Limb (tissue), 2 donors: Measurements from ENCODE around the gene ERBB2.
"Not testable (repeated sequence)": the region's sequence is repeated elsewhere in the genome, so short reads cannot be mapped to it uniquely, and the experiment has no call there.

Source experiments
- DNase-seq, 2 donors: peaks; one replicate each; pipeline ENCODE4 v3.0.0-alpha.2; 2016; ENCODE audit errors: extremely low spot score in 2 of 2

Gene ERBB2

DNA sequence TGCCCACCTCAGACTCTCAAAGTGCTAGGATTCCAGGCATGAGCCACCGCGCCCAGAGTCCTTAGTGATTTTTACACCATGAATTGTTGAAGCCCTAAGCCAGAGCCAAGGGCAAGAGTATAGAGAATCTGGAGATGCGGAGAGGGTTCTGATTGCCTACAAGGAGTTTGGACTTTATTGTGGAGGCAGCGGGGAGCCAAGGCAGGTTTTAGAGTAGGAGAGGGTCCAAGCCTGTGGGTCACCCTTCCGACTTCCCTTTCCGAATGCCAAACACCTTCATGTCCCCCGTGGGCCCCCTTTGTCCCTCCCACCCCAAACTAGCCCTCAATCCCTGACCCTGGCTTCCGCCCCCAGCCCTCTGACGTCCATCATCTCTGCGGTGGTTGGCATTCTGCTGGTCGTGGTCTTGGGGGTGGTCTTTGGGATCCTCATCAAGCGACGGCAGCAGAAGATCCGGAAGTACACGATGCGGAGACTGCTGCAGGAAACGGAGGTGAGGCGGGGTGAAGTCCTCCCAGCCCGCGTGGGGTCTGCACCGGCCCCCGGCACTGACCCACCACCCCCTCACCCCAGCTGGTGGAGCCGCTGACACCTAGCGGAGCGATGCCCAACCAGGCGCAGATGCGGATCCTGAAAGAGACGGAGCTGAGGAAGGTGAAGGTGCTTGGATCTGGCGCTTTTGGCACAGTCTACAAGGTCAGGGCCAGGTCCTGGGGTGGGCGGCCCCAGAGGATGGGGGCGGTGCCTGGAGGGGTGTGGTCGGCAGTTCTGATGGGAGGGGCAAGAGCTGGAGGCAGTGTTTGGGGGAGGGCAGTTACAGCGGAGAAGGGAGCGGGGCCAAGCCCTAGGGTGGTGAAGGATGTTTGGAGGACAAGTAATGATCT lies 23.3 kb downstream of the ERBB2 start:
- DNase-seq: no peak

GRCh38 chr17:39724731-39725130 lies 24.9 kb downstream of the ERBB2 start:
- DNase-seq: no peak

DNA sequence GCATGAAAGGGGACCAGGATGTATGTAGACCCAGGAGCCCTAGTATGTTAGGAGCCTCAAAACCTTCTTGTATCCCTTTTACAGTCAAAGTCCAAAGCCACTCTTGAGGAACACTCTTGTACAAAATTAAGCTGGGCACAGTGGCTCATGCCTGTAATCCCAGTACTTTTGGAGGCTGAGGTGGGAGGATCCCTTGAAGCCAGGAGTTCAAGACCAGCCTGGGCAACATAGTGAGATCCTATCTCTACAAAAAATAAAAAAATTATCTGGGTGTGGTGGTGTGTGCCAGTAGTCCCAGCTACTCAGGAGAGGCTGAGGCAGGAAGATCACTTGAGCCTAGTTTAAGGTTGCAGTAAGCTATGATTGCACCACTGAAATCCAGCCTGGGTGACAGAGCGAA lies 26.1 kb downstream of the ERBB2 start:
- DNase-seq: not testable (repeated sequence)

- DNase-seq: no peak
Measured at GRCh38 chr17:39726617-39727016, 26.8 kb downstream of the ERBB2 start.

- DNase-seq: no peak
Measured at GRCh38 chr17:39727556-39727955, 27.7 kb downstream of the ERBB2 start.

DNA sequence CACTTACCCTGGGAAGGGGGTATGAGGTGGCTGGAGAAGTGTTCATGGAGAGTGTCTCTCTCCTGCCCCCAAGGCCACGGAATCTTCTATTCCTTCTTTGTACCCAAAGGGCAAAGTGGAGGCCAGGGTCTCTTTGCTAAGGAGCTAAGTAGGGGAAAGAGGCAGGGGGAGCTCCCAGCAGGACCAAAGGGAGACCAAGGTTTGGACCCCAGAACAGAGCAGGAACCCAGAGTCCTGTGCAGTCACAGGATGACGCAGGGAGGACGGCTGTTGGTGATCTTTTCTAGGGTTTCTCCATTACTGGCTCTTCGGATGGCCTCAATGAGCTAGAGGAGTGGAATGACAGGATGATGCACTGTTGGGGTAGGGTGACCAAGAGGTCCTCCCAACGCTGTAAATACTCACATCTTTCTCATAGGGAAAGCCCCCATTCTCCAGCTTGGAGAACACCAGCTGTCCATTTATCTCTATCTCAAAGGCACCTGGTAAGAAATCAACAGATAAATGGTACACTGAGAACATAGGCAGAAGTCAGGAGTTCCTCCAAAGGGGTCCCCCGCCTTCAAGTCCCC lies 29.5 kb downstream of the ERBB2 start:
- no peak for DNase-seq

- DNase-seq: peak; percentile 87 to 96
Measured at GRCh38 chr17:39730095-39730921, 30.4 kb downstream of the ERBB2 start, which contains the start of gene MIEN1. Gene MIEN1, minus strand, starts transcription at chr17:39730532. Its CDS starts 37 bp downstream, at chr17:39730495.

DNA sequence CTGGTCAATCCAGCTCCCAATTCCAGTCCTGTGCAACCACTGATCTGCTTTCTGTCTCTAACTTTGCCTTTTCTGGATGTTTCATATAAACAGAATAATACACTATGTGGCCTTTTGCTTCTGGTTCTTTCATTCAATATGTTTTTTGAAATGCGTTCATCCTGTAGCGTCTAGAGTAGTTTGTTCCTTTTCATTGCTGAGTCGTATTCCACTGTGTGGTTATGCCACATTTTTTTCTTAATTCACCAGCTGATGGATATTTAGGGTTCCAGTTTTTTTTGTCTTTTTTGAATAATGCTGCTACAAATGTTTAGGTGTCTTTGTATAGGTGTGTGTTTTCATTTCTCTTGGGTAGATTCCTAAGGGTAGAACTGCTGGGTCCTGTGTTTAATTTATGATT lies 32.7 kb downstream of the ERBB2 start:
- DNase-seq: no peak

DNA sequence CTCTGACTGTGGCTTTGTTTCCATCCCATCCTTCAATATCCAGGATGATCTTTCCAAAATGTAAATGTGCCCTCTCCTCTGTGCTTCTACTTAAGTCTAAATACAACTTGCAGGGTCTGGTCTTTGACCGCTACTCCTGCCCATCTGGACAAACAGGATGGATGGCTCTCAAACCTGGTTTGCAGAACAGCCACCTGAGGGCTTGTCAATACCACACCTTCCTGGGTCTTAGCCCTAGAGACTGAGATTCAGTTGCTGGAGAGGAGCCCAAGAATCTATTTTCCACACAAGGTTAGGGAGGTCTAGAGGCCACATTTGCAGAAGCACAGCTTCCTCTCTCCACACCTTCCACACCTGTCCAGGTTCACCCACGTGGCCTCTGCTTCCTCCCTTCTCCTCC lies 36.0 kb downstream of the ERBB2 start:
- no peak for DNase-seq

- DNase-seq: no peak
Measured at GRCh38 chr17:39736319-39737165, 36.7 kb downstream of the ERBB2 start.

DNA sequence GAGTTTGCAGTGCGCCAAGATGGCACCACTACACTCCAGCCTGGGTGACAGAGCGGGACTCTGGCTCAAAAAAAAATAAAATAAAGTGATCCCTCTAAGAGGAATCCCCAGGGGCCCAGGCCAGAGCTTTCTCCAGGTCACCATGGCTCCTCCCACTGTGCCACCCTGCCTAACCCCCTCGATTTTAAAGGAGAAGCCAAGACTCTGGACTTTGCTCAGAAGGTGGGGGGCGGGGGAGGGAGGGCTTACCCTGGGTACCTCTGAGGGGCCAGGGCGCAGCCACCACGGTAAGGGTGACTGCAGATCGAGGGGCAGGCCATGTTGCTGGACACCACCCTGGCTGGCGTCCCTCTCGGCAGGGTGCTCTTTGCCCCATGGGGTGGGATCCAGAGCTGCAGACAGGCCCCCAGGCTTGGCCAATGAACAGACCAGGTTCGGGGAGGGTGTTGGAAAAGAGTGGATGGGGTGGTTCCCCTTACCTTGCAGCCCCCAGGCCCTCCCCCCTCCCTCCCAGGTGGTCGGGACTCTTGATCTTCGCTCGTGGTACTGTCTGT lies 37.4 kb downstream of the ERBB2 start:
- DNase-seq: no peak

- no peak for DNase-seq
Measured at GRCh38 chr17:39737760-39738567, 38.1 kb downstream of the ERBB2 start, which contains the start of gene GRB7. Gene GRB7, plus strand, starts transcription at chr17:39737938. Its CDS starts 4,364 bp downstream, at chr17:39742302.

GRCh38 chr17:39738568-39738901 lies 38.7 kb downstream of the ERBB2 start:
- DNase-seq: no peak

GRCh38 chr17:39738983-39739884 lies 39.4 kb downstream of the ERBB2 start:
- peak in 1 of 2 donors; percentile 62 for DNase-seq

- DNase-seq: no peak
Measured at GRCh38 chr17:39739885-39740356, 40.1 kb downstream of the ERBB2 start.

- DNase-seq: no peak
Measured at GRCh38 chr17:39740357-39741111, 40.7 kb downstream of the ERBB2 start.

DNA sequence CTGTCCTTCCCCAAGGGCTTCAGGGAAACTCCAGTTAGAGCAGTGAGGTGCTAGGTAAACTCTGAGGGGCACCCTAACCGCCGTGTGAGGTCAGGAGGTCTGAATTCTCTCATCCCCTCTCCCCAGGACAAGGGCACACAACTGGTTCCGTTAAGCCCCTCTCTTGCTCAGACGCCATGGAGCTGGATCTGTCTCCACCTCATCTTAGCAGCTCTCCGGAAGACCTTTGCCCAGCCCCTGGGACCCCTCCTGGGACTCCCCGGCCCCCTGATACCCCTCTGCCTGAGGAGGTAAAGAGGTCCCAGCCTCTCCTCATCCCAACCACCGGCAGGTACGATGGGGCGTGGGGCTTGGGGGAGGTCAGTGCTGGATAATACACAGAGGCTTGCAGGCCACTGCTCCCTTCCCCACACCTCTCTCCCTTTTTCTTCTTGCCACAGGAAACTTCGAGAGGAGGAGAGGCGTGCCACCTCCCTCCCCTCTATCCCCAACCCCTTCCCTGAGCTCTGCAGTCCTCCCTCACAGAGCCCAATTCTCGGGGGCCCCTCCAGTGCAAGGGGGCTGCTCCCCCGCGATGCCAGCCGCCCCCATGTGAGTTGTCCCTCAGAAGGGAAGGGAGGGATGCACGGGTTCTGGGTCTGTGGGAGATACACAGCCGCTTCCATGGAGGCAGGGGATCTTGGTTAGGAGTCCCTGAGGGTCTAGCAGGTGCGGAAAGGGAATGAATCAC lies 42.4 kb downstream of the ERBB2 start:
- no peak for DNase-seq
